ENCODE measurements around the gene FHIT. TPM values are rescaled to one million over a fixed set of nuclear protein-coding genes. Genes with fewer than 3 reads are reported as not detected.
A peak's percentile ranks its signal among the peaks of the same experiment; 100 is the strongest.

FHIT gene
- total and polyA plus RNA-seq, 7 donors, result 0.98 to 10.4 (median 4.0) TPM

DNA sequence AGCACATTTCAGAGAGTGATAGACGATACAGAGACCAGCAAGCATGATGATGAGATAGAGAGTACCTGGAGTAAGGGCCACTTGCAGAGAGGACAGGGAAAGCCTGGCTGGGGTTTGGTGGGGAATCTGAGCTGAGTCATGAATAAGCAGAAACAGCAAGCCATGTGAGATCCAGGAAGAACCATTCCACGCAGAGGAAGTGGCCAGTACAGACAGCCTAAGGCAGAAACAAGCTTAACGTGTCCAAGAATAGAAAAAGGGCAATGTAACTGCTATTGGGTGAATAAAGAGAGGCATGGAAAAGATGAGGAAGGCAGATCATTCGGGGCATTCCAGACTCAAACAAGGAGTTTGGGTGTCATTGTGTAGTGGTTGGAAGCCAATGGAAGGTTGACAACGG lies 1385.2 kb downstream of the FHIT start:
- intact Hi-C loops (cut with DNase I), result no loop called here
- ATAC-seq (no peak), DNase-seq (no peak)
- Histone ChIP-seq H3K27ac (no peak overlapping the region), H3K4me3 (no peak overlapping the region), H3K36me3 (ENCODE audit: insufficient read depth in 1 of 2, low read depth in 1 of 2) (no peaks in the 10 kb centered on the region), H3K27me3 (ENCODE audit: insufficient read depth in 3 of 3, low read length in 2 of 3) (no peaks in the 10 kb centered on the region), H3K4me1 (no peaks in the 10 kb centered on the region), H3K9me3 (no peaks in the 10 kb centered on the region)
- TF ChIP-seq, protein P1, sequence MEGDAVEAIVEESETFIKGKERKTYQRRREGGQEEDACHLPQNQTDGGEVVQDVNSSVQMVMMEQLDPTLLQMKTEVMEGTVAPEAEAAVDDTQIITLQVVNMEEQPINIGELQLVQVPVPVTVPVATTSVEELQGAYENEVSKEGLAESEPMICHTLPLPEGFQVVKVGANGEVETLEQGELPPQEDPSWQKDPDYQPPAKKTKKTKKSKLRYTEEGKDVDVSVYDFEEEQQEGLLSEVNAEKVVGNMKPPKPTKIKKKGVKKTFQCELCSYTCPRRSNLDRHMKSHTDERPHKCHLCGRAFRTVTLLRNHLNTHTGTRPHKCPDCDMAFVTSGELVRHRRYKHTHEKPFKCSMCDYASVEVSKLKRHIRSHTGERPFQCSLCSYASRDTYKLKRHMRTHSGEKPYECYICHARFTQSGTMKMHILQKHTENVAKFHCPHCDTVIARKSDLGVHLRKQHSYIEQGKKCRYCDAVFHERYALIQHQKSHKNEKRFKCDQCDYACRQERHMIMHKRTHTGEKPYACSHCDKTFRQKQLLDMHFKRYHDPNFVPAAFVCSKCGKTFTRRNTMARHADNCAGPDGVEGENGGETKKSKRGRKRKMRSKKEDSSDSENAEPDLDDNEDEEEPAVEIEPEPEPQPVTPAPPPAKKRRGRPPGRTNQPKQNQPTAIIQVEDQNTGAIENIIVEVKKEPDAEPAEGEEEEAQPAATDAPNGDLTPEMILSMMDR (IDR thresholded peaks at IDR 0.05), result no peak
- WGBS, 3 donors, result 72 to 83% (median 79%) methylated on average over 5 of the region's 5 CpGs

DNA sequence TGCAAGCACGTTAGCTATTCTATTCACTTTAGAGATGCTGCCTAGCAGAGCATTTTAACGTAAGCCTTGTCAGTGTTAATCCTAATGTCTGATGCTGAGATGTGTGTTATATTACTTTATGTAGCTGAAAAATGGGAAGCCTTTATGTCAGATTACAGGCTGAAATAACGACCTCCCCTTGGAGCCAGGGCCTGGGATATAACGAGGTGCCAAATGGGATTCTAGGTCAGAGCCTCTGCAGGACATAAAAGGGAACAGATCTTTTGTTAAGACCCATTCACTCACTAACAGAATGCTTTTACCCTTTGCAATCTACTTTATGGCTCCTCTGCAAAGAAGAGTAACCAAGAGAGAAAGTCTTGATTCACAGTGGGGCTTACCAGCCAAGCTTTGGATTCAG lies 1385.9 kb downstream of the FHIT start:
- no peaks in the 10 kb centered on the region for H3K36me3 ChIP-seq (ENCODE audit: insufficient read depth in 1 of 2, low read depth in 1 of 2)
- H3K27me3 ChIP-seq (ENCODE audit: insufficient read depth in 3 of 3, low read length in 2 of 3), result no peaks in the 10 kb centered on the region
- TF ChIP-seq, protein P1 (IDR thresholded peaks at IDR 0.05), result no peak
- ATAC-seq, result no peak
- DNase-seq, result no peak
- H3K4me1 ChIP-seq, result no peaks in the 10 kb centered on the region
- no peak overlapping the region for H3K4me3 ChIP-seq
- H3K9me3 ChIP-seq, result no peaks in the 10 kb centered on the region
- 63 to 68% (median 63%) methylated on average over 4 of the region's 4 CpGs for WGBS, 3 donors
- intact Hi-C loops (cut with DNase I), result no loop called here
- H3K27ac ChIP-seq, result no peak overlapping the region

DNA sequence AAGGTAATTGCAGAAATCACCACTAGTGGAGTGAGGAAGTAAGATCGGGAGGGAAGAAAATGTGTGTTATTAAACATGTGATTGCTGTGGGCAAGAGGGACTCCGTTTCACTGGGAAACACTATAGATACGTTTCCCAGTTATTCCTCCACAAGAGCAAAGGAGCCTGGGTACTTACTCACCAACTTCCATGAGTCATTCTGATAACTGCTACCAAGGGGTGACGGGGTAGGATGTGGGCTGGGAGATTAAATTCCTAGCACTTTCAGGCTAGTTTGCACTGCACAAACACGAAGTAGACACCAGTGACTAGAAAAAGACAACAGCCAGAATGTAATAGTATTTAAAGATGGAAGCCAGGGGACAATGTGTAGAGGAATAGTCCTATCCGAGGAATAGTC lies 1388.6 kb downstream of the FHIT start:
- no peaks in the 10 kb centered on the region for H3K9me3 ChIP-seq
- 87 to 89% (median 88%) methylated on average over 6 of the region's 6 CpGs for WGBS, 3 donors

DNA sequence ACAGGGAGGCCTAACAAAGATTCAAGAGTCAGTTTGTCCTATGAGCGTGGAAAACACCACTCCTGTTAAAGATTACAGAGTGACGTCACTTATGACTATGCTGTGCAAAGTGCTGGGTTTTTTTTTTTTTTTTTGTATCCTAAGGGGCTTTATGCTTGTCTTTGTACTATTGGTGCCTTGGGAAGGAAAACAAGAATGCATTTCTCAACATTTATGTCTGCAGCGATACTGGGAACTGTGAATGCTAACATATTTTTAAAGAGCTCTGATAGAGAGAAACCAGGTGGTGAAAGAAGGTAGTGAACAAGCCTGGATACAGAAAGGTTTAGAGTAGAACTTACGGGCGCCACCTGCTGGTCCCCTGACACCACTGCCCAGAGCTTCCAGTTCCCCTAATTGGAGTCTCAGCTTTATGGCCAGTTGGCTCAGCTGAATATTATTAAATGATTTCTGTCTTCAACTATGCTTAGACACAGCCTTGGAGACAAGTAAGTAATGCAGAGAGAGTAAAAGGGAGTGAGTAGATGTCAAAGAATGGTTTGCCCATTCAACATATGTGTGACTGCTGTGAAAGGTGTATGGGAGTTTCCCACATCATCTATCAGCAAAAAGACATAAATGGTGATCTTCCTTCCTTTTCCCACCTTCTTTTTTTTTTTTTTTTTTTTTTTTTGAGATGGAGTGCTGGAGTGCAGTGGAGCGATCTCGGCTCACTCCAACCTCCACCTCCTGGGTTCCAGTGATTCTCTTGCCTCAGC lies 1393.5 kb downstream of the FHIT start:
- no peaks in the 10 kb centered on the region for H3K36me3 ChIP-seq (ENCODE audit: insufficient read depth in 1 of 2, low read depth in 1 of 2)
- intact Hi-C loops (cut with DNase I), result loop anchor here (1.0 to 5.0 kb wide), 3 partner anchors 280 to 1217 kb away; no protein-coding TSS in a partner anchor
- no peak overlapping the region for H3K27ac ChIP-seq
- 32 to 36% (median 33%) methylated on average over 7 of the region's 7 CpGs for WGBS, 3 donors
- peak; percentile 74 to 91 (median 82) for ATAC-seq
- DNase-seq, result peak; percentile 77 to 79
- H3K27me3 ChIP-seq (ENCODE audit: insufficient read depth in 3 of 3, low read length in 2 of 3), result no peaks in the 10 kb centered on the region
- H3K4me1 ChIP-seq, result no peaks in the 10 kb centered on the region
- TF ChIP-seq, protein P1 (IDR thresholded peaks at IDR 0.05), result peak; percentile 88
- H3K4me3 ChIP-seq, result no peak overlapping the region
- H3K9me3 ChIP-seq, result no peaks in the 10 kb centered on the region

More for the DNA sequence above, 1388.6 kb downstream of the FHIT start:
- intact Hi-C loops (cut with DNase I), result loop anchor here in 1 of 2 donors (5.0 kb wide), 1 partner anchor 1220 kb away; no protein-coding TSS in a partner anchor
- Histone ChIP-seq H3K4me3 (no peak overlapping the region), H3K36me3 (ENCODE audit: insufficient read depth in 1 of 2, low read depth in 1 of 2) (no peaks in the 10 kb centered on the region), H3K27me3 (ENCODE audit: insufficient read depth in 3 of 3, low read length in 2 of 3) (no peaks in the 10 kb centered on the region), H3K27ac (no peak overlapping the region), H3K4me1 (no peaks in the 10 kb centered on the region)
- DNase-seq, result no peak
- no peak for ATAC-seq
- TF ChIP-seq, protein P1 (IDR thresholded peaks at IDR 0.05), result no peak

Measured in psoas muscle (tissue), 8 donors.